ENCODE data around the gene MPDU1.
A peak's percentile ranks its signal among the peaks of the same experiment; 100 is the strongest.

MPDU1 gene

GRCh38 chr17:7560172-7561027 lies 23.3 kb upstream of the MPDU1 start:
- peak; percentile 28 for DNase-seq (ENCODE audit: low read depth)

GRCh38 chr17:7561028-7561575 lies 22.6 kb upstream of the MPDU1 start:
- peak; percentile 80 for DNase-seq (ENCODE audit: low read depth)

- peak; percentile 90 for DNase-seq (ENCODE audit: low read depth)
These were observed 22.0 kb upstream of the MPDU1 start, which contains the start of gene SENP3 for GRCh38 chr17:7561589-7562207. Gene SENP3, plus strand, starts transcription at chr17:7561919. Its CDS starts 1,158 bp downstream, at chr17:7563077.

- no peak for DNase-seq (ENCODE audit: low read depth)
These were observed 21.4 kb upstream of the MPDU1 start for GRCh38 chr17:7562208-7562605.

GRCh38 chr17:7563115-7563869 lies 20.4 kb upstream of the MPDU1 start:
- DNase-seq (ENCODE audit: low read depth) = no peak

GRCh38 chr17:7569571-7569970 lies 14.1 kb upstream of the MPDU1 start:
- DNase-seq (ENCODE audit: low read depth) = no peak

GRCh38 chr17:7570351-7570750 lies 13.3 kb upstream of the MPDU1 start:
- DNase-seq (ENCODE audit: low read depth) = no peak

- DNase-seq (ENCODE audit: low read depth) = no peak
These were observed 11.4 kb upstream of the MPDU1 start for GRCh38 chr17:7572338-7572587.

- peak; percentile 99 for DNase-seq (ENCODE audit: low read depth)
These were observed 10.9 kb upstream of the MPDU1 start for GRCh38 chr17:7572588-7573323.

- DNase-seq (ENCODE audit: low read depth) = peak; percentile 87
These were observed 10.2 kb upstream of the MPDU1 start for GRCh38 chr17:7573324-7574080.

- no peak for DNase-seq (ENCODE audit: low read depth)
These were observed 9.3 kb upstream of the MPDU1 start for GRCh38 chr17:7574176-7574953.

GRCh38 chr17:7575481-7575883 lies 8.2 kb upstream of the MPDU1 start:
- DNase-seq (ENCODE audit: low read depth) = no peak

GRCh38 chr17:7575959-7576358 lies 7.7 kb upstream of the MPDU1 start:
- no peak for DNase-seq (ENCODE audit: low read depth)

- no peak for DNase-seq (ENCODE audit: low read depth)
These were observed 7.2 kb upstream of the MPDU1 start for GRCh38 chr17:7576432-7576937.

GRCh38 chr17:7577327-7578199 lies 6.1 kb upstream of the MPDU1 start:
- DNase-seq (ENCODE audit: low read depth) = no peak

GRCh38 chr17:7579001-7579833 lies 4.4 kb upstream of the MPDU1 start, which contains the start of gene CD68:
Gene CD68, plus strand, starts transcription at chr17:7579638. Its CDS starts 40 bp downstream, at chr17:7579678.
- peak; percentile 54 for DNase-seq (ENCODE audit: low read depth)

GRCh38 chr17:7579834-7580603 lies 3.6 kb upstream of the MPDU1 start:
- no peak for DNase-seq (ENCODE audit: low read depth)

Measured in activated T-helper 9 cell treated with anti-CD3 and anti-CD28 coated beads, Interleukin-2, amount 50 U/mL, for 16 hours (primary cell).